Mesenchymal stem cell (in vitro differentiated cells and primary cell): ENCODE measurements around the gene FNDC11.

Source experiments
- DNase-seq: peaks from one replicate; pipeline ENCODE4 v3.0.0-alpha.2; 2013
- H2AFZ ChIP-seq: one replicate; pipeline ENCODE4 v1.6.1; 2013; ENCODE audit warnings: low read depth, mild to moderate bottlenecking, control low read depth, inconsistent platforms, low read length, moderate library complexity
- H2AK5ac ChIP-seq: 2 replicates; pipeline ENCODE4 v1.6.1; 2013; ENCODE audit warnings: low read length, moderate library complexity, mild to moderate bottlenecking, inconsistent platforms; ENCODE audit not compliant: severe bottlenecking
- H2BK120ac ChIP-seq: one replicate; pipeline ENCODE4 v1.6.1; 2013; ENCODE audit warnings: low read depth, mild to moderate bottlenecking, inconsistent platforms, low read length, moderate library complexity
- H2BK12ac ChIP-seq, 2 experiments: one replicate each; pipeline ENCODE4 v1.6.1; 2013; ENCODE audit warnings: inconsistent platforms in 2 of 2, low read length in 2 of 2, mild to moderate bottlenecking in 2 of 2, moderate library complexity in 2 of 2, control low read depth in 1 of 2
- H2BK15ac ChIP-seq: one replicate; pipeline ENCODE4 v1.6.1; 2013; ENCODE audit warnings: mild to moderate bottlenecking, low read depth, inconsistent platforms; ENCODE audit not compliant: poor library complexity, severe bottlenecking
- H2BK5ac ChIP-seq: 2 replicates; pipeline ENCODE4 v1.6.1; 2013; ENCODE audit warnings: low read depth, mild to moderate bottlenecking, low read length, control low read depth, inconsistent platforms; ENCODE audit not compliant: poor library complexity, severe bottlenecking
- H3K14ac ChIP-seq, 2 experiments: one replicate each; pipeline ENCODE4 v1.6.1; 2013; ENCODE audit warnings: inconsistent platforms in 2 of 2, low read length in 2 of 2, control low read depth in 1 of 2, mild to moderate bottlenecking in 1 of 2, moderate library complexity in 1 of 2
- H3K18ac ChIP-seq, 2 experiments: one replicate each; pipeline ENCODE4 v1.6.1; 2013; ENCODE audit warnings: inconsistent platforms in 2 of 2, low read length in 2 of 2, control low read depth in 1 of 2, low read depth in 1 of 2, mild to moderate bottlenecking in 1 of 2
- H3K23ac ChIP-seq, 2 experiments: one replicate each; pipeline ENCODE4 v1.6.1; 2013; ENCODE audit warnings: inconsistent platforms in 2 of 2, low read length in 2 of 2, mild to moderate bottlenecking in 2 of 2, moderate library complexity in 2 of 2, control low read depth in 1 of 2
- H3K27ac ChIP-seq: 2 replicates; pipeline ENCODE4 v1.5.1; 2013; ENCODE audit warnings: mild to moderate bottlenecking, moderate library complexity, low read length, control low read depth, inconsistent platforms; ENCODE audit not compliant: poor library complexity, severe bottlenecking
- H3K27me3 ChIP-seq, 2 experiments: 2 replicates each; pipeline versions ENCODE4 v1.6.1 to v1.7.0; 2013; ENCODE audit warnings: low read length in 2 of 2, mild to moderate bottlenecking in 2 of 2, moderate library complexity in 2 of 2, control low read depth in 1 of 2, inconsistent platforms in 1 of 2; ENCODE audit not compliant: control insufficient read depth in 1 of 2, insufficient read depth in 1 of 2
- H3K36me3 ChIP-seq, 2 experiments: 2 replicates each; pipeline versions ENCODE4 v1.6.1 to v1.7.0; 2013; ENCODE audit warnings: low read length in 2 of 2, control low read depth in 1 of 2, inconsistent platforms in 1 of 2, low read depth in 1 of 2, mild to moderate bottlenecking in 1 of 2; ENCODE audit not compliant: insufficient read depth in 2 of 2, control insufficient read depth in 1 of 2
- H3K4ac ChIP-seq, 2 experiments: one replicate each; pipeline ENCODE4 v1.6.1; 2013; ENCODE audit warnings: inconsistent platforms in 2 of 2, low read length in 2 of 2, mild to moderate bottlenecking in 2 of 2, moderate library complexity in 2 of 2, control low read depth in 1 of 2, low read depth in 1 of 2
- H3K4me1 ChIP-seq: 2 replicates; pipeline ENCODE4 v1.6.1; 2013; ENCODE audit warnings: low read depth, low read length, control low read depth; ENCODE audit not compliant: control insufficient read depth, insufficient read depth
- H3K4me2 ChIP-seq: 2 replicates; pipeline ENCODE4 v1.6.1; 2013; ENCODE audit warnings: low read length, mild to moderate bottlenecking, inconsistent platforms; ENCODE audit not compliant: poor library complexity, severe bottlenecking
- H3K4me3 ChIP-seq, 2 experiments: 2 replicates each; pipeline versions ENCODE4 v1.5.1 to v1.7.0; 2013; ENCODE audit warnings: low read length in 2 of 2, mild to moderate bottlenecking in 2 of 2, control low read depth in 1 of 2, low read depth in 1 of 2; ENCODE audit not compliant: insufficient read depth in 1 of 2
- H3K79me1 ChIP-seq: replicated peaks from 2 replicates; pipeline ENCODE4 v1.6.1; 2013; ENCODE audit warnings: mild to moderate bottlenecking, control low read depth, low read length, inconsistent platforms; ENCODE audit not compliant: poor library complexity, severe bottlenecking
- H3K9ac ChIP-seq: 2 replicates; pipeline ENCODE4 v1.7.0; 2013; ENCODE audit warnings: mild to moderate bottlenecking, low read length, moderate library complexity
- H3K9me3 ChIP-seq: 2 replicates; pipeline ENCODE4 v1.7.0; 2013; ENCODE audit warnings: mild to moderate bottlenecking, low read length; ENCODE audit not compliant: control insufficient read depth
- H4K8ac ChIP-seq: one replicate; pipeline ENCODE4 v1.6.1; 2013; ENCODE audit warnings: inconsistent platforms, mild to moderate bottlenecking, low read length, moderate library complexity
- H4K91ac ChIP-seq: one replicate; pipeline ENCODE4 v1.6.1; 2013; ENCODE audit warnings: mild to moderate bottlenecking, low read length, inconsistent platforms
- WGBS: methylation state at CpG from one replicate; pipeline ENCODE4 v1.1.7; 2013; ENCODE audit warnings: mixed read lengths; 5-methylcytosine and 5-hydroxymethylcytosine counted together

The FNDC11 gene

DNA sequence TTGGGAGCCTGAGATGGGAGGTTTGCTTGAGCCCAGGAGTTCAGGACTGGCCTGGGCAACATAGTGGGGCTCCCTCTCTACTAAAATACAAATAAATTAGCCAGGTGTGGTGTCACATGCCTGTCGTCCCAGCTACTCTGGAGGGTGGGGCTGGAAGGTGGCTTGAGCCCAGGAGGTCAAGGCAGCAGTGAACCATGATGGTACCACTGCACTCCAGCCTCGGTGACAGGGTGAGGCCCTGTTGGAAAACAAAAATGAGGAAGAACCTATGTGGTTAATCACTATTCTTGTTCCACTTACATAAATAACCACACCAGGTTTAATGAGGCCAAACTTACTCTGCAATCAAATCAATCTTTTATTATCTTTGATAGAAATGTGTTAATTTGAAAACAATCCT is 28.0 kb upstream of the FNDC11 start:
- Histone ChIP-seq H2BK15ac (no peak overlapping the region), H3K4me1 (peaks cover 19% of the 10 kb centered on the region), H4K8ac (no peak overlapping the region), H3K9ac (no peak overlapping the region), H4K91ac (no peak overlapping the region), H3K18ac (no peak overlapping the region), H3K36me3 (peaks cover 19 to 25% of the 10 kb centered on the region in 2 experiments), H2AK5ac (no peak overlapping the region), H3K27ac (no peak overlapping the region), H2BK120ac (no peak overlapping the region), H3K9me3 (no peaks in the 10 kb centered on the region), H3K23ac (no peak overlapping the region), H2BK12ac (no peak overlapping the region), H3K14ac (no peak overlapping the region), H3K27me3 (peaks cover 0 to 28% of the 10 kb centered on the region in 2 experiments), H3K4ac (no peak overlapping the region), H2BK5ac (no peak overlapping the region), H2AFZ (no peak overlapping the region), H3K79me1 (peaks cover 19% of the 10 kb centered on the region), H3K4me3 (no peak overlapping the region), H3K4me2 (no peak overlapping the region)
- 33% methylated on average over 1 of the region's 2 CpGs for WGBS
- DNase-seq = no peak

- H2AK5ac ChIP-seq = no peak overlapping the region
- WGBS = 93% methylated on average over 9 of the region's 9 CpGs
- no peak overlapping the region for H3K18ac ChIP-seq
- peaks cover 13% of the 10 kb centered on the region for H3K4me1 ChIP-seq
- H4K91ac ChIP-seq = no peak overlapping the region
- no peak overlapping the region for H3K14ac ChIP-seq
- peaks cover 14% of the 10 kb centered on the region for H3K79me1 ChIP-seq
- H3K27ac ChIP-seq = no peak overlapping the region
- no peak overlapping the region for H3K23ac ChIP-seq
- peaks cover 0 to 36% of the 10 kb centered on the region in 2 experiments for H3K27me3 ChIP-seq
- H3K9ac ChIP-seq = no peak overlapping the region
- no peak overlapping the region for H3K4me3 ChIP-seq
- no peak overlapping the region for H4K8ac ChIP-seq
- peaks cover 17 to 22% of the 10 kb centered on the region in 2 experiments for H3K36me3 ChIP-seq
- no peak overlapping the region for H2BK15ac ChIP-seq
- no peak overlapping the region for H2BK12ac ChIP-seq
- no peak overlapping the region for H2BK120ac ChIP-seq
- no peak for DNase-seq
- no peak overlapping the region for H3K4me2 ChIP-seq
- no peaks in the 10 kb centered on the region for H3K9me3 ChIP-seq
- H3K4ac ChIP-seq = no peak overlapping the region
- H2BK5ac ChIP-seq = no peak overlapping the region
- no peak overlapping the region for H2AFZ ChIP-seq
Measured at GRCh38 chr20:63527184-63527583, 26.8 kb upstream of the FNDC11 start.

GRCh38 chr20:63529180-63529860 is 24.6 kb upstream of the FNDC11 start:
- Histone ChIP-seq H2BK5ac (no peak overlapping the region), H2AFZ (no peak overlapping the region), H3K18ac (no peak overlapping the region), H3K14ac (no peak overlapping the region), H3K4me3 (no peak overlapping the region), H3K79me1 (no peaks in the 10 kb centered on the region), H2AK5ac (no peak overlapping the region), H3K4ac (no peak overlapping the region), H4K8ac (no peak overlapping the region), H3K9ac (no peak overlapping the region), H3K27ac (no peak overlapping the region), H2BK12ac (no peak overlapping the region), H2BK120ac (no peak overlapping the region), H3K36me3 (peaks cover 0 to 3% of the 10 kb centered on the region in 2 experiments), H3K4me1 (peaks cover 10% of the 10 kb centered on the region), H2BK15ac (no peak overlapping the region), H3K23ac (no peak overlapping the region), H4K91ac (peak overlapping the region; percentile 52), H3K4me2 (no peak overlapping the region), H3K27me3 (peaks cover 0 to 52% of the 10 kb centered on the region in 2 experiments), H3K9me3 (no peaks in the 10 kb centered on the region)
- no peak for DNase-seq
- WGBS = 91% methylated on average over 26 of the region's 27 CpGs

DNA sequence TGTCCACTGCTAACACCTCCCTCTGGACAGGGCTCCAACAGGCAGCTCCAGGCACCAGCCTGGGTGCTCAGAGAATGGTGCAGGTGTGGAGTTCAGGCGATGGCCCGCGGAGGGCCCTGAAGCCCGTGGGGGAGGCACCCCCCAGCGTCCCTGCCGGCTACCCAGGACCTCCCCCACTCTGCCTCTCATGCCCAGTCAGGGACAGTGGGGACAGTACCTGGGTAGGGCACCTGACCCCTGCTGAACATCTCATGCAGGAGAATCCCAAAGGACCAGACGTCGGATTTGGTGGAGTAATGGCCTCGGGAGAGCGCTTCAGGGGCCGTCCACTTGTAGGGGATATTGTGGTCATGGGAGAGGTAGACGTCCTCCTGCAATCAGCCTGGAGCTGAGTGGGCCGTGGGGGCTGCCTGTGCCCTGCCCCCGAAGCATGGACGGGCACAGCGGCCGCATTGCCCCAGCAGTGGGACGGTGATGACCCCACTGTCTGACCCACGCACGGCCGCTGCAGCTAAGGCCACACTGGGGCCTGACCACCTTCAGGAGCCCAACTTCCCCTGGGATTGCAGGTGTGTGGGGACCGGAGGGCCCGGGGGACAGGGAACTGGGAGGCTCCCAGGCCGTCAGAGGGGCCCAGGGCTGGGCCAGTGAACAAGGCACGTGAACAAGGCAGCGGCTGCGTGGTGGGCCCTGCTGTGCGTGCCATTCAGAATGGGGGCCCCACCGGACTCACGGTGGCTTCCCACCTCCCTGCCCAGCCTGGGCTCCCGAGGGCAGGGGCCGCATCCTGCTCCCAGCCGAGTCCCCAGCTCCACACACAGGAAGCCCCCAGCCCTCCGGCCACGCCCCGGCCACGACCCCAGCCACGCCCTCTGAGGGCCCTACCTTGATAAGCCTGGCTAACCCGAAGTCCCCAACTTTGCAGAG is 23.8 kb upstream of the FNDC11 start:
- H2BK12ac ChIP-seq = no peak overlapping the region
- H3K18ac ChIP-seq = no peak overlapping the region
- H3K4ac ChIP-seq = no peak overlapping the region
- peaks cover 0 to 61% of the 10 kb centered on the region in 2 experiments for H3K27me3 ChIP-seq
- no peak overlapping the region for H2BK15ac ChIP-seq
- H3K23ac ChIP-seq = no peak overlapping the region
- H3K14ac ChIP-seq = no peak overlapping the region
- peak overlapping the region in 1 of 2 experiments; percentile 22 for H3K4me3 ChIP-seq
- DNase-seq = no peak
- H3K9ac ChIP-seq = no peak overlapping the region
- no peak overlapping the region for H3K27ac ChIP-seq
- peaks cover 13% of the 10 kb centered on the region for H3K4me1 ChIP-seq
- 90% methylated on average over 39 of the region's 39 CpGs for WGBS
- peak overlapping the region; percentile 53 for H4K91ac ChIP-seq
- H3K79me1 ChIP-seq = no peaks in the 10 kb centered on the region
- H2AK5ac ChIP-seq = no peak overlapping the region
- H2BK5ac ChIP-seq = no peak overlapping the region
- H3K9me3 ChIP-seq = no peaks in the 10 kb centered on the region
- H2AFZ ChIP-seq = no peak overlapping the region
- no peaks in the 10 kb centered on the region for H3K36me3 ChIP-seq
- peak overlapping the region; percentile 24 for H4K8ac ChIP-seq
- H2BK120ac ChIP-seq = no peak overlapping the region
- no peak overlapping the region for H3K4me2 ChIP-seq
